Activated gamma-delta T cell treated with Interleukin-2 at 50 U/mL for 16 hours (primary cell): ENCODE measurements around the gene ZNF414.
"Not testable (repeated sequence)": the region's sequence is repeated elsewhere in the genome, so short reads cannot be mapped to it uniquely, and the experiment has no call there.

Experiments used
- DNase-seq: peaks from one replicate; pipeline ENCODE4 v3.0.0-alpha.2; 2020

The ZNF414 gene, protein sequence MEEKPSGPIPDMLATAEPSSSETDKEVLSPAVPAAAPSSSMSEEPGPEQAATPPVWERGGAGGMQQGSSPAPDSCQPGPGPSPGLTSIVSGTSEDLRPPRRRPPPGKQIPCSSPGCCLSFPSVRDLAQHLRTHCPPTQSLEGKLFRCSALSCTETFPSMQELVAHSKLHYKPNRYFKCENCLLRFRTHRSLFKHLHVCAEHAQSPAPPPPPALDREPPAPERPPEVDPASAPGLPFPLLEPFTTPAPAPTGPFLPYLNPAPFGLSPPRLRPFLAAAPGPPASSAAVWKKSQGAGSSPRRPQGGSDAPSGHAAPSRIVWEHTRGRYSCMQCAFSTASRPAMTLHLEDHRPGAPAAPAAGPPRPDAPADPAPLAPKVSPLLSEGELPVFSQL

GRCh38 chr19:8513687-8514504 lies at the start of gene ZNF414:
ZNF414 (minus strand) TSS chr19:8514167; CDS start chr19:8514046, 121 bp downstream.
- peak; percentile 97 for DNase-seq

- DNase-seq = no peak
These were observed 47.3 kb upstream of the ZNF414 start for GRCh38 chr19:8561075-8561764.

- DNase-seq = no peak
These were observed 44.4 kb upstream of the ZNF414 start for GRCh38 chr19:8558325-8558724.

GRCh38 chr19:8557642-8558238 lies 43.8 kb upstream of the ZNF414 start:
- no peak for DNase-seq

GRCh38 chr19:8553729-8554128 lies 39.8 kb upstream of the ZNF414 start:
- not testable (repeated sequence) for DNase-seq

DNA sequence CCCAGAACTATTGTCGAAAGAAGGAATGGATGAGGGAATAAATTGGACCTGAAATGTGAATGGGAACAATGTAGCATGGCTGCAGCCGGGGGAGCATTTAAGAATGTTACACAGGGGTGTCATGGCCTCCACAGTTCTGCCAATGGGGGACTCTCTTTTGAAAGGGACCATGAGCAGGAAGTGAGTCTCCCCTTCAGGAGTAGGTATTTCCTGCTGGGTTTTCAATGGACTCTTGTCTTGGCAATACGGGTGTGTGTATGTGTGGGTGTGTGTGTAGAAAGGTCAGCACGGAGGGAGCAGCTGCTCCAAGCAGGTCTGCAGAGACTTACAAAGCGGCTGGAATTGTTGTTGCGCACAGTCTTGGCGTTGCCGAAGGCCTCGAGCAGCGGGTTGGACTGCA lies 38.8 kb upstream of the ZNF414 start:
- DNase-seq = no peak

- DNase-seq = no peak
These were observed 36.1 kb upstream of the ZNF414 start for GRCh38 chr19:8550070-8550469.

DNA sequence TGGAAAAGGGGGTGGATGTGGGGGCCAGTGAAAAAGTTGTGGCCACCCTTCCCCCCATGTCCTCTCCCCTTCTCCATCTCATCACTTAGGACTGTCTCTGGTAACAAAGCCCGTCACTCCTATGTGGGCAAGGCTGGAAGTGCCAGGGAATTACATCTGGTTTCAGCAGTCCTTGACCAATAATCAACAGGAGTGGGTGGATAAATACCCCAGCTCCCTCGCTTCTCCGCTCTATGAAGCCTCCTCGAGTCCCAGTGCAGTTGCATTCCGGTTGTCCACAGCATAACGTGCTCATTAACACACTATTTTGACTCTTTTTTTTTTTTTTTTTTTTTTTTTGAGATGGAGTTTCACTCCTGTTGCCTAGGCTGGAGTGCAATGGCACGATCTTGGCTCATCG lies 31.8 kb upstream of the ZNF414 start:
- no peak for DNase-seq

GRCh38 chr19:8544168-8544567 lies 30.2 kb upstream of the ZNF414 start:
- DNase-seq = no peak

GRCh38 chr19:8539621-8540149 lies 25.7 kb upstream of the ZNF414 start:
- DNase-seq = no peak

- DNase-seq = no peak
These were observed 23.1 kb upstream of the ZNF414 start for GRCh38 chr19:8537099-8537498.

GRCh38 chr19:8536282-8536681 lies 22.3 kb upstream of the ZNF414 start:
- DNase-seq = no peak

GRCh38 chr19:8532225-8532624 lies 18.3 kb upstream of the ZNF414 start:
- no peak for DNase-seq

DNA sequence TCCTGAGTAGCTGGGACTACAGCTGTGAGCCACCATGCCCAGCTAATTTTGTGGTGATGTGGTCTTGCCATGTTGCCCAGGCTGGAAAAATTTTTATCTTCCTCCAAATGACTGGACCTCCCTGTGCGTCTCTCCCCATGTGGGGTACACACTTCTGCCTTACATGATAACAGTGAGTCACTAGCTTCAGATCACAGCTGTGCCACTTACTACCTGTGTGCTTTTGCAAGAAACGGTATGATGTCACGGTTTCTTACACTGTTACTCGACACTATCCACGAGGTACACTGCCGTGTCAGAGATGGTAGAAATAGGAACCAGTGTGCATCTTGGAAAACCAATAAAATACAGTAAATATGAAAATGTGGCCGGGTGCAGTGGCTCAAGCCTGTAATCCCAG lies 17.5 kb upstream of the ZNF414 start:
- no peak for DNase-seq

GRCh38 chr19:8530061-8530679 lies 16.2 kb upstream of the ZNF414 start:
- no peak for DNase-seq

- DNase-seq = no peak
These were observed 15.5 kb upstream of the ZNF414 start for GRCh38 chr19:8529369-8530006.

GRCh38 chr19:8528500-8528899 lies 14.5 kb upstream of the ZNF414 start:
- DNase-seq = no peak

GRCh38 chr19:8526345-8527091 lies 12.6 kb upstream of the ZNF414 start:
- no peak for DNase-seq

DNA sequence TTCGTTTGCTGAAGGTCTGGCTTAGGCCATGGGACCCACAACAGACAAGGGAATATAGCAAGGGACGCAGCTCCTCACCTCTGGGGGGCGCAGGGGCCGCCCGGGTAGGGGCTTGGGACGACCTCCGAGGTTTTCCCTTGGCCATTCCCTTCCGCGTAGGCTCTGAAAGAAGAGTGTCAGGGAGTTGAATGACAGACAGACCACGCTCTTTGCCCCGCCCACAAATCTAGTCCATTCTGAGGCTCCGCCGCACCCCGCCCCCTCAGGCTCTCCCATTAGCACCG lies 11.4 kb upstream of the ZNF414 start:
- DNase-seq = no peak

GRCh38 chr19:8519388-8519787 lies 5.4 kb upstream of the ZNF414 start:
- DNase-seq = no peak

- no peak for DNase-seq
These were observed 4.6 kb upstream of the ZNF414 start for GRCh38 chr19:8518536-8518935.
